ENCODE results near the gene JMY.

- TF ChIP-seq CTCF (IDR thresholded peaks at IDR 0.05; ENCODE audit: low read length) (no peak), EZH2 (IDR thresholded peaks at IDR 0.05; ENCODE audit: borderline replicate concordance, low read length) (no peak)
Observed at GRCh38 chr5:79269733-79270166, 33.8 kb downstream of the JMY start.
